Stimulated activated CD4-positive, alpha-beta T cell treated with anti-CD3 and anti-CD28 coated beads, TNF-alpha, amount 100 ng/mL, for 24 hours (primary cell): Measurements from ENCODE around the gene CDKAL1.
"Not testable (repeated sequence)": the region's sequence is repeated elsewhere in the genome, so short reads cannot be mapped to it uniquely, and the experiment has no call there.

Experiments used
- DNase-seq, 3 experiments: peaks; one replicate each; pipeline ENCODE4 v3.0.0-alpha.2; 2020; ENCODE audit warnings: low read depth in 3 of 3

CDKAL1 gene

GRCh38 chr6:20924094-20924493 lies 389.8 kb downstream of the CDKAL1 start:
- not testable (repeated sequence) for DNase-seq

- no peak for DNase-seq
Measured at GRCh38 chr6:20924911-20925543, 390.8 kb downstream of the CDKAL1 start.

- no peak for DNase-seq
Measured at GRCh38 chr6:20927130-20927860, 393.0 kb downstream of the CDKAL1 start.

- no peak for DNase-seq
Measured at GRCh38 chr6:20929283-20929682, 395.0 kb downstream of the CDKAL1 start.

GRCh38 chr6:20931093-20931492 lies 396.8 kb downstream of the CDKAL1 start:
- no peak for DNase-seq

- DNase-seq: no peak
Measured at GRCh38 chr6:20931772-20932171, 397.5 kb downstream of the CDKAL1 start.

GRCh38 chr6:20932284-20932683 lies 398.0 kb downstream of the CDKAL1 start:
- no peak for DNase-seq

- no peak for DNase-seq
Measured at GRCh38 chr6:20933057-20933788, 399.0 kb downstream of the CDKAL1 start.

GRCh38 chr6:20936949-20937348 lies 402.7 kb downstream of the CDKAL1 start:
- DNase-seq: no peak

GRCh38 chr6:20939161-20939775 lies 405.0 kb downstream of the CDKAL1 start:
- DNase-seq: no peak

GRCh38 chr6:20943040-20943627 lies 408.9 kb downstream of the CDKAL1 start:
- DNase-seq: no peak

- no peak for DNase-seq
Measured at GRCh38 chr6:20943922-20944321, 409.7 kb downstream of the CDKAL1 start.

- no peak for DNase-seq
Measured at GRCh38 chr6:20946022-20946421, 411.8 kb downstream of the CDKAL1 start.

- DNase-seq: no peak
Measured at GRCh38 chr6:20946890-20947289, 412.6 kb downstream of the CDKAL1 start.

- DNase-seq: no peak
Measured at GRCh38 chr6:20947977-20948376, 413.7 kb downstream of the CDKAL1 start.

GRCh38 chr6:20948556-20948955 lies 414.3 kb downstream of the CDKAL1 start:
- DNase-seq: no peak

- no peak for DNase-seq
Measured at GRCh38 chr6:20949138-20949537, 414.9 kb downstream of the CDKAL1 start.

GRCh38 chr6:20952699-20953474 lies 418.6 kb downstream of the CDKAL1 start:
- DNase-seq: no peak

GRCh38 chr6:20954315-20954714 lies 420.1 kb downstream of the CDKAL1 start:
- no peak for DNase-seq

GRCh38 chr6:20955131-20955530 lies 420.9 kb downstream of the CDKAL1 start:
- no peak for DNase-seq

- DNase-seq: no peak
Measured at GRCh38 chr6:20955751-20956150, 421.5 kb downstream of the CDKAL1 start.
